Activated naive CD8-positive, alpha-beta T cell (primary cell): ENCODE results near the gene RAB31.

Source experiments
- H3K27ac Mint-ChIP-seq: one replicate; pipeline ENCODE4 v1.8.0; 2021; ENCODE audit warnings: mixed read lengths
- H3K27me3 Mint-ChIP-seq: one replicate; pipeline ENCODE4 v1.8.0; 2021; ENCODE audit warnings: mixed read lengths
- H3K36me3 Mint-ChIP-seq: one replicate; pipeline ENCODE4 v1.8.0; 2021; ENCODE audit warnings: mixed read lengths
- H3K4me1 Mint-ChIP-seq: one replicate; pipeline ENCODE4 v1.8.0; 2021; ENCODE audit warnings: low read depth, mixed read lengths
- H3K4me3 Mint-ChIP-seq: one replicate; pipeline ENCODE4 v1.8.0; 2021; ENCODE audit warnings: mild to moderate bottlenecking, mixed read lengths
- H3K9me3 Mint-ChIP-seq: one replicate; pipeline ENCODE4 v1.8.0; 2021; ENCODE audit warnings: low read depth, mixed read lengths

RAB31 gene

GRCh38 chr18:9704233-9705118 lies 3.6 kb upstream of the RAB31 start:
- Mint-ChIP-seq H3K4me1 (peaks cover 10% of the 10 kb centered on the region), H3K4me3 (no peak overlapping the region), H3K27me3 (peaks cover 24% of the 10 kb centered on the region), H3K27ac (no peak overlapping the region), H3K36me3 (no peaks in the 10 kb centered on the region), H3K9me3 (no peaks in the 10 kb centered on the region)

- Mint-ChIP-seq H3K27me3 (peaks cover 31% of the 10 kb centered on the region), H3K9me3 (no peaks in the 10 kb centered on the region), H3K4me1 (peaks cover 15% of the 10 kb centered on the region), H3K27ac (no peak overlapping the region), H3K36me3 (peaks cover 2% of the 10 kb centered on the region), H3K4me3 (no peak overlapping the region)
Observed at GRCh38 chr18:9705183-9705829, 2.8 kb upstream of the RAB31 start.

DNA sequence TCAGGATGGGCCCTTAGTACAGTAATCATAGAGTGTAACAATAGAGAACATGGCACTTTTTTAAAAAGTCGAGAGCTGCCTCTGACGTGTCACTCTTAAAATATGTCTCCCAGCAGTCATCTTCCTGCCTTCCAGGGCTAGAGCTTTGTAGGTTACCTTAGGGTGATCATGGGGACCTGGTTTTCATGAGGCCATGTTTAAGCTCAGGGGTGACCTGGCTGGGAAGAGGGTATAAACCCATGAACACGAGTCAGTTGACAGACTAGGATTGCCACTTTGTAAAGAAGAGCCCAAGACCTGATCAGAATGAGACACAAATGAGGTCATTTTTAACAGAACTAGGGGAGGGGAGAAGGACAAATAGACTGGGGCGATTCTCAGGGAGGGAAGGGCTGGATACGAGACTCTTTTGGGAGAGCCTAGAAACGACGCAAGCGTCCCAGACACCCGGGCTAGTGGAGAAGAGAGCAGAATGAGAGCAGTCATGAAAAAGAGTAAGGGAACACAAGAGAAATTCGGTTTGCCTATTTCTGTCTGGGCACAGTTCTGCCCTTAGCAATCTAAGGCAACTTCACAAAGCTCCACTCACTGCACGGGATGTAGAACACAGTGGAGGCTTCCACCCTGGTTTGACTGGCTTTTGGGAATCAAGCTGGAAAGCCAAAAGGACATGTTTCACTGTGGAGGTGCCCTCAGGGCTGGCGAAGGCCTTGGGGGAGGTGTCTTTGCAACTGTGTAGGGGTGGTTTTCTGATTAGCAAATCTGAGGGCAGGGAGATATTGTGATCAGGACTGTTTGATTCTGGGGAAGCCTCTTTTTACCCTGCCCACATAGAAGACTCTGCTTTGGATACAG lies 1.8 kb upstream of the RAB31 start:
- H3K9me3 Mint-ChIP-seq = no peaks in the 10 kb centered on the region
- H3K36me3 Mint-ChIP-seq = peaks cover 2% of the 10 kb centered on the region
- peaks cover 37% of the 10 kb centered on the region for H3K27me3 Mint-ChIP-seq
- peak overlapping the region; percentile 68 for H3K4me3 Mint-ChIP-seq
- H3K27ac Mint-ChIP-seq = no peak overlapping the region
- H3K4me1 Mint-ChIP-seq = peaks cover 20% of the 10 kb centered on the region

- H3K4me1 Mint-ChIP-seq = peaks cover 21% of the 10 kb centered on the region
- H3K27me3 Mint-ChIP-seq = peaks cover 45% of the 10 kb centered on the region
- peak overlapping the region; percentile 68 for H3K4me3 Mint-ChIP-seq
Observed at GRCh38 chr18:9707381-9708056, 582 bp upstream of the RAB31 start.

GRCh38 chr18:9708434-9709303 lies 568 bp downstream of the RAB31 start:
- H3K9me3 Mint-ChIP-seq = no peaks in the 10 kb centered on the region

More at GRCh38 chr18:9707381-9708056, 582 bp upstream of the RAB31 start:
- H3K36me3 Mint-ChIP-seq = peaks cover 2% of the 10 kb centered on the region
- no peaks in the 10 kb centered on the region for H3K9me3 Mint-ChIP-seq
- H3K27ac Mint-ChIP-seq = no peak overlapping the region

DNA sequence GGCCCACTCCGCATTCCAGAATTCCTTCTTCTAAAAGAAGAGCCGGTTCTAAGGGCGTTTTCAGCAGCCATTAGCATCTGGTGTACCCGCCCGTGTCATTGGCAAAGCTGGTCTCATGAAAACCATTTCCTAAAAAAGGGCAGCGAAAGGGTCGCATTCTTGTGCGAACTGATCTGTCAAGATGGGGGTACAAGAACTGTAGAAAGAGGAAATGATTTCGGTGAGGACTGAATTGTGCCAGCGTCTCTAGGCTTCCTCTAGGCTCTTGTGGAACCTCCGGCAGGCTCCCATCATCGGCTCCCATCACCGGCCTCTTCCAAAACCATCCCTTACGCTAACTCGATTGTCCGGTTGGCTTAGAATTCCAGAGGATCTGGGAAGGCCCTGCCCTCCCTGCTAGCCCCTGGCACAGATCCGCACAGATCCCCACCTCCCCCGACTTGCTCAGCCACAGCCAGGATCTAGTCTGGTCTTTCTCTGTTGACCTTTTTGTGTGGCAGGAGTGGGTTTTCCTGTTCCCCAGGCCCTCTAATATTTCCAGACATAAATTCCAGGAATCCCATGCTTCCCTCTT lies 1.3 kb downstream of the RAB31 start:
- H3K4me3 Mint-ChIP-seq = peak overlapping the region; percentile 79
- peaks cover 51% of the 10 kb centered on the region for H3K27me3 Mint-ChIP-seq
- peaks cover 21% of the 10 kb centered on the region for H3K4me1 Mint-ChIP-seq
- H3K36me3 Mint-ChIP-seq = peaks cover 2% of the 10 kb centered on the region
- H3K9me3 Mint-ChIP-seq = no peaks in the 10 kb centered on the region
- H3K27ac Mint-ChIP-seq = no peak overlapping the region

More at GRCh38 chr18:9708434-9709303, 568 bp downstream of the RAB31 start:
- H3K4me3 Mint-ChIP-seq = peak overlapping the region; percentile 79
- H3K27ac Mint-ChIP-seq = no peak overlapping the region
- H3K36me3 Mint-ChIP-seq = peaks cover 2% of the 10 kb centered on the region
- H3K27me3 Mint-ChIP-seq = peaks cover 53% of the 10 kb centered on the region
- peaks cover 21% of the 10 kb centered on the region for H3K4me1 Mint-ChIP-seq

- Mint-ChIP-seq H3K36me3 (peaks cover 2% of the 10 kb centered on the region), H3K4me1 (peaks cover 21% of the 10 kb centered on the region), H3K27me3 (peaks cover 56% of the 10 kb centered on the region), H3K27ac (no peak overlapping the region), H3K4me3 (peak overlapping the region; percentile 79), H3K9me3 (no peaks in the 10 kb centered on the region)
Observed at GRCh38 chr18:9710037-9710436, 1.9 kb downstream of the RAB31 start.

DNA sequence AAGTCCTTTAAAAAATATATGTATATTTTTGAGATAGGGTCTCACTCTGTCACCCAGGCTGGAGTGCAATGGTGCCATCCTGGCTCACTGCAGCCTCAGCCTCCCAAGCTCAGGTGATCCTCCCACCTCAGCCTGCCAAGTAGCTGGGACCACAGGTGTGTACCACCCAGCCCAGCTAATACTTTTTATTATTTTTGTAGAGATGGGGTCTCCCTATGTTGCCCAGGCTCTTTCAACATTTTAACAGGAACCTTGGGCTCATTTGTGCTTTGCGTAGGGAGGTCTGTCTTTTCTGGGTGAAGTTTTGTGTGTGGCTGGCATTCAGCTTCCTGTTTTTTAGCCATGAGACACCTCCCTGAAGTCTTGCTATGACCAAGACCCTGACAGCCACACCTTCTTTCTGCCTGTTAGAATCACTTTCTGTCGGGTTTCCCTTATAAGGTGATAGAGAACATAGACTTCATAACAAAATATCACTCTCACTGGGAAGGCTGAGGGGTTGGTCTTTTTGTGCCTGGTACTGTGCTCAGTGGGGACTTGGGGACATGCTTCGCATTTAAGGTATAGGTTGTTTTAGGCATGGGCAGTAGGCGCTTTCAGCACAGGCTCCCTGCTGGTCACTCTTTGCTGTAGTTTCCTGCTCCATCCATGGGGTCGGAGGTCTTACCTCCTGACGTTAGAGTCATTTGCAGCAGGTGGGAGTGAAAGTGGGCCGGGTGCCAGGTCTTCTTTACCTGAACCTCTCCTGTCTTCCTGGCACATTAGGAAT lies 3.4 kb downstream of the RAB31 start:
- peaks cover 2% of the 10 kb centered on the region for H3K36me3 Mint-ChIP-seq
- peaks cover 54% of the 10 kb centered on the region for H3K27me3 Mint-ChIP-seq
- peaks cover 21% of the 10 kb centered on the region for H3K4me1 Mint-ChIP-seq
- H3K27ac Mint-ChIP-seq = no peak overlapping the region
- no peaks in the 10 kb centered on the region for H3K9me3 Mint-ChIP-seq
- no peak overlapping the region for H3K4me3 Mint-ChIP-seq

DNA sequence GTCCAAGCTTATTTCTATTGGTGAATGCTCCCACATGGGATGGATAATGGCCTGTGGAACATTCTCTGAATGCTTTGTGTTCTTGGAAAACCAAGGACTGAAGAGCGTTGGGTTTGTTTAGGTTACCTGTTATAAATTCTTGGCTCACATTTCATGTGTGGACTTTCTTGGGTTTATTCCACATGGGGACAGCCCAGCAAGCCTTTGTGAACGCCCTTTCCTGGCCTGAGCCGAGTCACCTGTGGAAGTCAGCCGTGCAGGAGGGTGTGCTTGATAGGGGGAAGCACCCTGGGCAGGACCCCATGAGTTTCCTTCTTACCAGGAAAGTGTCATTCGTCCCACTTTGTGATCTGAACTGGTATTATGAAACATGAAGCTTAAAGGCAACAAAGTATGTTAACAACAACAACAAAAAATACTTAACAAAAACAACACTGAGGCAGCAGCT lies 4.1 kb downstream of the RAB31 start:
- peaks cover 50% of the 10 kb centered on the region for H3K27me3 Mint-ChIP-seq
- H3K27ac Mint-ChIP-seq = no peak overlapping the region
- peaks cover 2% of the 10 kb centered on the region for H3K36me3 Mint-ChIP-seq
- peaks cover 20% of the 10 kb centered on the region for H3K4me1 Mint-ChIP-seq
- no peak overlapping the region for H3K4me3 Mint-ChIP-seq
- H3K9me3 Mint-ChIP-seq = no peaks in the 10 kb centered on the region

GRCh38 chr18:9712611-9713010 lies 4.5 kb downstream of the RAB31 start:
- peaks cover 18% of the 10 kb centered on the region for H3K4me1 Mint-ChIP-seq
- H3K27me3 Mint-ChIP-seq = peaks cover 49% of the 10 kb centered on the region
- no peak overlapping the region for H3K4me3 Mint-ChIP-seq
- peaks cover 2% of the 10 kb centered on the region for H3K36me3 Mint-ChIP-seq
- H3K9me3 Mint-ChIP-seq = no peaks in the 10 kb centered on the region
- H3K27ac Mint-ChIP-seq = no peak overlapping the region

DNA sequence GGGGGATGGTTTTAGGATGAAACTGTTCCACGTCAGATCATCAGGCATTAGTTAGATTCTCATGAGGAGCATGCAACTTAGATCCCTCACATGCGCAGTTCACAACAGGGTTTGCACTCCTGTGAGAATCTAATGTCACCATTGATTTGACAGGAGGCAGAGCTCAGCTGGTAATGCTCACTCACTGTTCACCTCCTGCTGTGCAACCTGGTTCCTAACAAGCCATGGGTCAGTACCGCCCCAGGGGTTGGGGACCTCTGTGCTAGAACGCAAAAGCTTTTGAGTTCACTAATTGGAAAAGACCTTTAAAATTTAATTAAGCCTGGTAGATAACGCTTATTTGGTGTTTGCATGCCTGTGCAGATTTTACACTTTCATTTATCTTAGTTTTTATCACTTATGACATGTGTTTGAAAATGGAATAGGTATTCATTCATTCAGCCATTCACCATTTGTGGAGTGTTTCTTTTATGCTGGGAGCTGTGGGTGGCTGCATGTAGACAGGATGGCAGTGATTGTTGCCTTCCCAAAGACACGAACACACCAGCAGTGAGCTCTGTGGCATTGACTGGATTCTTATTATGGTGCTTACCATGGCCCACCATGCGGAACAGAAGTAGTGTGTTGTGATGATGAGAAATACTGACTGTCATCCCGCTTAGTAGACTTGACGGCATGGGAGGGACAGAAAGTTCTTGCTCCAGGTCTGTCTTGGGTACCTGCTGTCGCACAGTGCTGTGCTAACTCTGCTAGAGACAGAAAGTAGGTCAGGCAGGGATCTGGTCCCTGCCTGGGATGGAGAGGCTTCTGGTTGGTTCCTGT lies 6.4 kb downstream of the RAB31 start:
- Mint-ChIP-seq H3K27me3 (peaks cover 45% of the 10 kb centered on the region), H3K4me3 (no peak overlapping the region), H3K4me1 (peaks cover 11% of the 10 kb centered on the region), H3K9me3 (no peaks in the 10 kb centered on the region), H3K36me3 (peaks cover 2% of the 10 kb centered on the region), H3K27ac (no peak overlapping the region)

DNA sequence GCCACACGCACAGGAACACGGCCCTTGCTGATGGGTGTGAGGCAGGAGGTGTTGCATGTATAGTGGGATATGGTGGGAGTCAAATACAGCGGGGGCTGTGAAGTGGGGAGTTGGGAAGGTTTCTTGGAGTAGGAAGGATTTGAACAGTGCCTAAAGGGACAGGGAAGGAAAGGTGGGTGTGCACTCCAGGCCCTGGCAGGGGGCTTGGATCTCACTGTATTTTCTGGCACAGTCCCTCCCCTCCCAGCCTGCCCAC lies 6.9 kb downstream of the RAB31 start:
- Mint-ChIP-seq H3K27ac (no peak overlapping the region), H3K36me3 (peaks cover 2% of the 10 kb centered on the region), H3K4me1 (peaks cover 9% of the 10 kb centered on the region), H3K27me3 (peaks cover 41% of the 10 kb centered on the region), H3K4me3 (no peak overlapping the region), H3K9me3 (no peaks in the 10 kb centered on the region)
